GM12878 (cell line): ENCODE measurements around the gene FILIP1L. TPM values are rescaled to one million over a fixed set of nuclear protein-coding genes. Genes with fewer than 3 reads are reported as not detected.

ENCODE experiments used
- ATAC-seq: fragments of 200-7000 bp; cut with Tn5 transposase; 3 replicates; pipeline ENCODE4 v1.9.1; 2020; ENCODE audit warnings: mild to moderate bottlenecking, moderate library complexity
- BruUV-seq: library from RNA; stranded (reverse); fragments of 400-500 nt; replicated peaks from 2 replicates; lab custom pipeline; 2021; lab: Mats Ljungman, UMichigan
- CTCF ChIA-PET: fragments of 300-600 bp; sonication (Branson Sonifier 250); formaldehyde crosslinking; extraction: SDS; loops from one replicate; lab custom pipeline; 2021; ENCODE audit warnings: inconsistent platforms; lab: Yijun Ruan, JAX
- POLR2A ChIA-PET: fragments of 350-600 bp; formaldehyde crosslinking; extraction: SDS; loops from one replicate; lab custom pipeline; 2021; ENCODE audit warnings: inconsistent platforms; lab: Charles Lee
- RAD21 ChIA-PET: fragments of 300-600 bp; sonication (Branson Sonifier 250); formaldehyde crosslinking; loops from one replicate; lab custom pipeline; 2023; ENCODE audit warnings: antibody characterized with exemption; ENCODE audit not compliant: unreplicated experiment; lab: Charles Lee
- SMC1A ChIA-PET: fragments of 300-600 bp; sonication (Branson Sonifier 250); formaldehyde crosslinking; loops from one replicate; lab custom pipeline; 2023; ENCODE audit not compliant: unreplicated experiment, uncharacterized antibody; lab: Charles Lee
- DNase-seq: peaks from one replicate; pipeline ENCODE4 v3.0.0-alpha.2; 2011; ENCODE audit warnings: low read depth, low spot score
- FAIRE-seq: peaks from 3 replicates; lab custom pipeline; 2011; peaks lifted over from hg19 to GRCh38; lab: Jason Lieb, UNC
- H2AFZ ChIP-seq: 2 replicates; pipeline ENCODE4 v1.6.0; 2011; ENCODE audit warnings: low read depth, low read length, control low read depth; ENCODE audit not compliant: control insufficient read depth
- H3K27ac ChIP-seq: 2 replicates; pipeline ENCODE4 v1.5.1; 2011; ENCODE audit warnings: control low read depth; ENCODE audit not compliant: control insufficient read depth, insufficient read depth
- H3K27me3 ChIP-seq, 2 experiments: replicated peaks in 1 of 2; 2 replicates each; pipeline versions ENCODE4 v1.6.0 to v1.6.1; 2011; ENCODE audit warnings: low read length in 1 of 2; ENCODE audit not compliant: control insufficient read depth in 2 of 2, insufficient read depth in 2 of 2
- H3K36me3 ChIP-seq, 2 experiments: 2 replicates each; pipeline ENCODE4 v1.5.1; 2011; ENCODE audit warnings: low read length in 1 of 2; ENCODE audit not compliant: control insufficient read depth in 2 of 2, insufficient read depth in 2 of 2
- H3K4me1 ChIP-seq: 2 replicates; pipeline ENCODE4 v1.6.1; 2011; ENCODE audit warnings: mild to moderate bottlenecking, low read length, moderate library complexity, mixed read lengths; ENCODE audit not compliant: control insufficient read depth, insufficient read depth
- H3K4me2 ChIP-seq: 2 replicates; pipeline ENCODE4 v1.6.0; 2011; ENCODE audit warnings: control low read depth; ENCODE audit not compliant: control insufficient read depth, insufficient read depth
- H3K4me3 ChIP-seq: fragments of 200-600 bp; sonication (generic); 2 replicates; pipeline ENCODE4 v1.5.1; 2016
- H3K79me2 ChIP-seq: 2 replicates; pipeline ENCODE4 v1.6.0; 2011; ENCODE audit warnings: low read length; ENCODE audit not compliant: control insufficient read depth, insufficient read depth
- H3K9ac ChIP-seq: 2 replicates; pipeline ENCODE4 v1.8.0; 2011; ENCODE audit warnings: low read length, control low read depth, mixed read lengths; ENCODE audit not compliant: control insufficient read depth, insufficient read depth
- H3K9me3 ChIP-seq: replicated peaks from 3 replicates; pipeline ENCODE4 v1.5.1; 2011; ENCODE audit warnings: mild to moderate bottlenecking, low read length; ENCODE audit not compliant: control insufficient read depth, insufficient read depth
- H4K20me1 ChIP-seq: 2 replicates; pipeline ENCODE4 v1.6.0; 2011; ENCODE audit not compliant: control insufficient read depth, insufficient read depth
- ATF7 ChIP-seq: fragments of 450-650 bp; IDR thresholded peaks from 2 replicates; pipeline ENCODE4 v1.6.1; 2016; ENCODE audit warnings: low read depth, mild to moderate bottlenecking
- FOXK2 ChIP-seq: fragments of 450-650 bp; IDR thresholded peaks from 2 replicates; pipeline ENCODE4 v1.6.1; 2017; ENCODE audit warnings: mild to moderate bottlenecking, moderate library complexity
- IKZF1 ChIP-seq: fragments of 450-650 bp; conservative IDR thresholded peaks from 2 replicates; pipeline ENCODE4 v1.6.1; 2017; ENCODE audit warnings: antibody characterized with exemption, mild to moderate bottlenecking
- JUNB ChIP-seq: IDR thresholded peaks from 2 replicates; pipeline ENCODE4 v1.6.1; 2016; ENCODE audit warnings: antibody characterized with exemption, mild to moderate bottlenecking
- NBN ChIP-seq: fragments of 450-650 bp; IDR thresholded peaks from 2 replicates; pipeline ENCODE4 v1.6.1; 2016
- RUNX3 ChIP-seq: IDR thresholded peaks from 2 replicates; pipeline ENCODE4 v1.6.1; 2012; ENCODE audit warnings: low read length, inconsistent platforms
- SMAD1 ChIP-seq: fragments of 450-650 bp; IDR thresholded peaks from 2 replicates; pipeline ENCODE4 v1.6.1; 2018; ENCODE audit warnings: mild to moderate bottlenecking, low read depth; ENCODE audit not compliant: partially characterized antibody
- SREBF1 ChIP-seq: IDR thresholded peaks from 2 replicates; pipeline ENCODE4 v1.6.1; 2012; ENCODE audit warnings: mild to moderate bottlenecking, low read length
- STAT1 ChIP-seq: fragments of 450-650 bp; conservative IDR thresholded peaks from 2 replicates; pipeline ENCODE4 v1.6.1; 2014; ENCODE audit warnings: antibody characterized with exemption, mild to moderate bottlenecking
- ZNF384 ChIP-seq: IDR thresholded peaks from 2 replicates; pipeline ENCODE4 v1.6.1; 2012; ENCODE audit warnings: low read depth, mild to moderate bottlenecking, low read length, improper control_type of control experiment, borderline replicate concordance
- WGBS: methylation state at CpG from one replicate; pipeline ENCODE4 v1.1.6; 2016; ENCODE audit warnings: low lambda C conversion rate; ENCODE audit not compliant: insufficient replicate concordance, insufficient coverage; ENCODE audit errors: missing lambda C conversion rate; 5-methylcytosine and 5-hydroxymethylcytosine counted together
- in situ Hi-C: fragments of 300-500 bp; cut with MboI; formaldehyde crosslinking; loops from 9 replicates; pipeline ENCODE4 v1.14.3; 2018; ENCODE audit warnings: mixed read lengths
- intact Hi-C: fragments of 100-400 bp; cut with micrococcal nuclease; formaldehyde crosslinking; loops from one replicate; pipeline ENCODE4 v1.14.2; 2022; ENCODE audit not compliant: unreplicated experiment
- polyA plus RNA-seq, 11 experiments: library from polyadenylated mRNA; depleted of rRNA in 4 of 11; unstranded in 6 of 11; stranded (reverse) in 5 of 11; fragments of >200 nt; fragmentation: Nextera tagmentation in 4 of 11; fragmentation: Illumina TruSeq in 1 of 11; extraction: Ambion mirVana in 4 of 11; extraction: Trizol in 1 of 11; gene quantifications; 1 replicate in 1 of 11; 2 replicates in 10 of 11; pipeline versions ENCODE4 v1.2.1 to v1.2.3, GENCODE V29; 2011 to 2016; ENCODE audit warnings: inconsistent platforms in 2 of 11, missing spikeins in 2 of 11, low read depth in 1 of 11
- total RNA-seq, 4 experiments: library from RNA; depleted of rRNA in 3 of 4; stranded (reverse); fragments of >200 nt in 3 of 4; fragmentation: Illumina TruSeq in 1 of 4; extraction: Trizol in 1 of 4; gene quantifications; 2 replicates each; pipeline versions ENCODE4 v1.2.1 to v1.2.3, GENCODE V29; 2013 to 2021
- TF ChIP-seq, protein P1 (sequence below): fragments of 450-650 bp; IDR thresholded peaks from 2 replicates; pipeline ENCODE4 v1.6.1; 2017; ENCODE audit warnings: mild to moderate bottlenecking, low read depth, inconsistent platforms; ENCODE audit not compliant: poor library complexity, severe bottlenecking

Gene FILIP1L
- total and polyA plus RNA-seq, 10 of the 15 experiments (the other 5 are each of a cell fraction or from before 2014, with no cell fraction given), result 0.24 to 6.1 (median 3.5) TPM

DNA sequence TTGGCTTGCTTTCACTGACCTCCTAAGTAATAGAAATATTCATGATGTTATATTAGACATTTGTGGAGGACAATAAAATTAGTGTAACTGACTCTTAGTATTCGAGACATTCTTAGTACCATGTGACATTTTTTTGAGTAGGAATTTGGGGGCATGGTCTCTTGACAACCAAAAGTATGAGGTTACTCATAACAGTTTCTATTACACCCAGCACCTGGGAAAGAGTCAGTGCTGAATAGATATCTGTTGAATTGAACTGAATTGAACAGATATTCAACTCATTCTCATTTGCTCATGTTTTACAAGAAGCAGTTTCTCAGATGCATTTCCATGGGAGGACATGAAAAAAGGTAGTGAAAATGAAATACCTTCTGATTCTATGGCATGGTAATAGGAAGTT, 212.2 kb downstream of the FILIP1L start:
- H3K4me1 ChIP-seq, result peaks cover 3% of the 10 kb centered on the region; the same call in 1 of the 2 replicates
- ChIA-PET RAD21 (interaction anchor here (1.1 to 1.4 kb wide), 3 partner anchors 23 to 35 kb away, joined by 3 to 4 read pairs (median 3); no protein-coding TSS in a partner anchor), SMC1A (interaction anchor here (1.1 to 2.1 kb wide), 5 partner anchors 25 to 202 kb away, joined by 3 to 6 read pairs (median 4); no protein-coding TSS in a partner anchor), CTCF (no interaction called here), POLR2A (interaction anchor here (1.1 kb wide), 1 partner anchor 10 kb away, joined by 3 read pairs; no protein-coding TSS in a partner anchor)
- no peak for DNase-seq
- intact Hi-C loops, result no loop called here
- no peak overlapping the region for H3K27ac ChIP-seq
- H3K79me2 ChIP-seq, result no peaks in the 10 kb centered on the region
- H3K36me3 ChIP-seq, result no peaks in the 10 kb centered on the region
- no peaks in the 10 kb centered on the region for H4K20me1 ChIP-seq
- H3K27me3 ChIP-seq, result no peaks in the 10 kb centered on the region
- no peaks in the 10 kb centered on the region for H3K9me3 ChIP-seq
- peak; percentile 73 for ATAC-seq
- no peak overlapping the region for H3K4me2 ChIP-seq
- no peak for FAIRE-seq
- no peak overlapping the region for H3K4me3 ChIP-seq
- 0 out of 2 replicates have a peak overlapping the region, but pooled peaks have one; percentile 4 for H2AFZ ChIP-seq
- no peak overlapping the region for H3K9ac ChIP-seq
- in situ Hi-C loops, result no loop called here
- 84% methylated on average over 1 of the region's 1 CpG for WGBS
- no peak for TF ChIP-seq ATF7
- TF ChIP-seq JUNB, result peak; percentile 22; the same call in 1 of the 2 replicates
- no TSS peak for BruUV-seq

DNA sequence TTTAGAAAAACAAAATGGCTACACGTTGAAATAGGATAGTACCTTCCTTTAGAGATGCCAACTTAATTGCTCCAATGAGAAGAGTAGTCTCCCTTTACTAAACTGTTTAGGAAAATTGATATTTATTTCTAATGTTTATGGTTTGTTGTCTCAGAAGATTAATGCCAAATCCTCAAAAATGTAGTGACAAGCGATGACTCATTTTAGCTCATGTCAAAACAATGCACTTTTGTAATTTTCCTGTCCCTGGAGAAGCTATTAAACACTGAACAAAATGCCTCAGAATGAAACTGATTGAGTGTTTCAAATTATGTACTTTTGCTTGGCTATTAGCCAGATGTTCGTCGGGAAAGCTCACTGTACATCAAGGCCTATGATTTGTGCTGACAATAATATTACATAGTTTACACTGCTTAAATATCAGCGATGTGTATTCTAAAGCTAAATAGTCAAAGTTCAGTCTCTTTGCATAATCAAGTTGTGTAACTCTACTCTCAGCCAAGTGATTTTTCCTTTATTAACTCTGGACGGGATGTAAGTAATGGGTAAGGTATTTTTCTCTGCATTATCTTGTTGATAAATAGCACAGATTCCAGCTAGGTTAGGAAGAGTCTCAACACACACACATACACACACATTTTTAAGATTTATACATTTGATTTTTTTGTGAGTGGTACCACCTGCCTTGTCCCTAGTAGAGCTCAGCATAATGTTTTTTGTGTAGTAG, 212.9 kb downstream of the FILIP1L start:
- WGBS, result 65% methylated on average over 6 of the region's 6 CpGs
- peak; percentile 76 for ATAC-seq
- ChIA-PET SMC1A (interaction anchor here (1.0 to 2.1 kb wide), 8 partner anchors 19 to 203 kb away, joined by 3 to 6 read pairs (median 4); no protein-coding TSS in a partner anchor), POLR2A (interaction anchor here (1.1 kb wide), 1 partner anchor 9 kb away, joined by 3 read pairs; no protein-coding TSS in a partner anchor), CTCF (interaction anchor here (0.9 to 1.2 kb wide), 4 partner anchors 10 to 167 kb away, joined by 3 read pairs; no protein-coding TSS in a partner anchor), RAD21 (interaction anchor here (1.1 to 1.4 kb wide), 4 partner anchors 22 to 146 kb away, joined by 3 to 4 read pairs (median 3); no protein-coding TSS in a partner anchor)
- H3K36me3 ChIP-seq, result no peaks in the 10 kb centered on the region
- intact Hi-C loops, result no loop called here
- in situ Hi-C loops, result no loop called here
- peak; percentile 49 for FAIRE-seq
- peaks cover 3% of the 10 kb centered on the region; the same call in 1 of the 2 replicates for H3K4me1 ChIP-seq
- no peaks in the 10 kb centered on the region for H3K79me2 ChIP-seq
- no peak overlapping the region for H3K4me2 ChIP-seq
- peak; percentile 23 for DNase-seq
- H3K9ac ChIP-seq, result no peak overlapping the region
- no peak overlapping the region for H3K4me3 ChIP-seq
- no peak overlapping the region for H3K27ac ChIP-seq
- no peaks in the 10 kb centered on the region for H3K27me3 ChIP-seq
- H3K9me3 ChIP-seq, result no peaks in the 10 kb centered on the region
- BruUV-seq, result no TSS peak
- no peak overlapping the region for H2AFZ ChIP-seq
- no peaks in the 10 kb centered on the region for H4K20me1 ChIP-seq
- no peak for TF ChIP-seq STAT1
- no peak for TF ChIP-seq ZNF384
- TF ChIP-seq, protein P1, sequence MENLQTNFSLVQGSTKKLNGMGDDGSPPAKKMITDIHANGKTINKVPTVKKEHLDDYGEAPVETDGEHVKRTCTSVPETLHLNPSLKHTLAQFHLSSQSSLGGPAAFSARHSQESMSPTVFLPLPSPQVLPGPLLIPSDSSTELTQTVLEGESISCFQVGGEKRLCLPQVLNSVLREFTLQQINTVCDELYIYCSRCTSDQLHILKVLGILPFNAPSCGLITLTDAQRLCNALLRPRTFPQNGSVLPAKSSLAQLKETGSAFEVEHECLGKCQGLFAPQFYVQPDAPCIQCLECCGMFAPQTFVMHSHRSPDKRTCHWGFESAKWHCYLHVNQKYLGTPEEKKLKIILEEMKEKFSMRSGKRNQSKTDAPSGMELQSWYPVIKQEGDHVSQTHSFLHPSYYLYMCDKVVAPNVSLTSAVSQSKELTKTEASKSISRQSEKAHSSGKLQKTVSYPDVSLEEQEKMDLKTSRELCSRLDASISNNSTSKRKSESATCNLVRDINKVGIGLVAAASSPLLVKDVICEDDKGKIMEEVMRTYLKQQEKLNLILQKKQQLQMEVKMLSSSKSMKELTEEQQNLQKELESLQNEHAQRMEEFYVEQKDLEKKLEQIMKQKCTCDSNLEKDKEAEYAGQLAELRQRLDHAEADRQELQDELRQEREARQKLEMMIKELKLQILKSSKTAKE, result no peak
- TF ChIP-seq NBN, result no peak
- TF ChIP-seq RUNX3, result no peak; the same call in 1 of the 2 replicates
- TF ChIP-seq FOXK2, result no peak
- no peak for TF ChIP-seq SREBF1
- 0 out of 2 replicates have a peak, but pooled peaks have one; percentile 19 for TF ChIP-seq IKZF1
- TF ChIP-seq SMAD1, result peak; percentile 52
